ENCODE measurements around the gene ELANE.

- no peak for TF ChIP-seq POLR2A (IDR thresholded peaks at IDR 0.05)
- TF ChIP-seq, protein P1, sequence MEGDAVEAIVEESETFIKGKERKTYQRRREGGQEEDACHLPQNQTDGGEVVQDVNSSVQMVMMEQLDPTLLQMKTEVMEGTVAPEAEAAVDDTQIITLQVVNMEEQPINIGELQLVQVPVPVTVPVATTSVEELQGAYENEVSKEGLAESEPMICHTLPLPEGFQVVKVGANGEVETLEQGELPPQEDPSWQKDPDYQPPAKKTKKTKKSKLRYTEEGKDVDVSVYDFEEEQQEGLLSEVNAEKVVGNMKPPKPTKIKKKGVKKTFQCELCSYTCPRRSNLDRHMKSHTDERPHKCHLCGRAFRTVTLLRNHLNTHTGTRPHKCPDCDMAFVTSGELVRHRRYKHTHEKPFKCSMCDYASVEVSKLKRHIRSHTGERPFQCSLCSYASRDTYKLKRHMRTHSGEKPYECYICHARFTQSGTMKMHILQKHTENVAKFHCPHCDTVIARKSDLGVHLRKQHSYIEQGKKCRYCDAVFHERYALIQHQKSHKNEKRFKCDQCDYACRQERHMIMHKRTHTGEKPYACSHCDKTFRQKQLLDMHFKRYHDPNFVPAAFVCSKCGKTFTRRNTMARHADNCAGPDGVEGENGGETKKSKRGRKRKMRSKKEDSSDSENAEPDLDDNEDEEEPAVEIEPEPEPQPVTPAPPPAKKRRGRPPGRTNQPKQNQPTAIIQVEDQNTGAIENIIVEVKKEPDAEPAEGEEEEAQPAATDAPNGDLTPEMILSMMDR (IDR thresholded peaks at IDR 0.05) = no peak
Observed at GRCh38 chr19:808423-808775, 43.7 kb upstream of the ELANE start.

All from adrenal gland (tissue), 5 donors.